Measurements from ENCODE around the gene MRPL12.

The MRPL12 gene

GRCh38 chr17:81656835-81657234 lies 46.3 kb upstream of the MRPL12 start:
- Histone ChIP-seq H4K91ac (ENCODE audit: low read length) (no peak overlapping the region), H3K14ac (ENCODE audit: low read length in 2 of 2) (no peak overlapping the region), H4K8ac (ENCODE audit: low read length) (no peak overlapping the region), H3K4me2 (ENCODE audit: low read length, poor library complexity, severe bottlenecking) (no peak overlapping the region), H3K79me1 (replicated peaks; ENCODE audit: low read length, poor library complexity, severe bottlenecking) (no peaks in the 10 kb centered on the region), H3K4me3 (ENCODE audit: insufficient read depth in 1 of 2, low read depth in 1 of 2, low read length in 2 of 2) (no peak overlapping the region), H3K9ac (ENCODE audit: low read length) (no peak overlapping the region), H3K4me1 (ENCODE audit: control insufficient read depth, insufficient read depth, low read depth, low read length) (peaks cover 10% of the 10 kb centered on the region), H3K27me3 (ENCODE audit: control insufficient read depth in 1 of 2, insufficient read depth in 1 of 2, low read length in 2 of 2) (no peaks in the 10 kb centered on the region), H3K27ac (ENCODE audit: low read length, poor library complexity, severe bottlenecking) (no peak overlapping the region), H3K23ac (ENCODE audit: low read length in 2 of 2) (no peak overlapping the region), H2BK15ac (ENCODE audit: low read depth, poor library complexity, severe bottlenecking) (no peak overlapping the region), H2BK120ac (ENCODE audit: low read depth, low read length) (no peak overlapping the region), H2AK5ac (ENCODE audit: low read length, severe bottlenecking) (no peak overlapping the region), H2BK12ac (ENCODE audit: low read length in 2 of 2) (no peak overlapping the region), H3K36me3 (ENCODE audit: control insufficient read depth in 1 of 2, insufficient read depth in 2 of 2, low read depth in 1 of 2, low read length in 2 of 2) (no peaks in the 10 kb centered on the region), H3K4ac (ENCODE audit: low read depth in 1 of 2, low read length in 2 of 2) (no peak overlapping the region), H2BK5ac (ENCODE audit: low read depth, low read length, poor library complexity, severe bottlenecking) (no peak overlapping the region), H2AFZ (ENCODE audit: low read depth, low read length) (no peak overlapping the region), H3K9me3 (ENCODE audit: control insufficient read depth, low read length) (no peaks in the 10 kb centered on the region), H3K18ac (ENCODE audit: low read depth in 1 of 2, low read length in 2 of 2) (no peak overlapping the region)
- WGBS: 68% methylated on average over 4 of the region's 4 CpGs
- DNase-seq: no peak

GRCh38 chr17:81659038-81659437 lies 44.1 kb upstream of the MRPL12 start:
- H3K9me3 ChIP-seq (ENCODE audit: control insufficient read depth, low read length): no peaks in the 10 kb centered on the region
- no peak overlapping the region for H2BK120ac ChIP-seq (ENCODE audit: low read depth, low read length)
- H3K23ac ChIP-seq (ENCODE audit: low read length in 2 of 2): no peak overlapping the region
- no peak overlapping the region for H2AFZ ChIP-seq (ENCODE audit: low read depth, low read length)
- no peak overlapping the region for H3K27ac ChIP-seq (ENCODE audit: low read length, poor library complexity, severe bottlenecking)
- no peak overlapping the region for H4K8ac ChIP-seq (ENCODE audit: low read length)
- H2BK5ac ChIP-seq (ENCODE audit: low read depth, low read length, poor library complexity, severe bottlenecking): no peak overlapping the region
- 94% methylated on average over 5 of the region's 5 CpGs for WGBS
- no peaks in the 10 kb centered on the region for H3K27me3 ChIP-seq (ENCODE audit: control insufficient read depth in 1 of 2, insufficient read depth in 1 of 2, low read length in 2 of 2)
- no peak overlapping the region for H3K18ac ChIP-seq (ENCODE audit: low read depth in 1 of 2, low read length in 2 of 2)
- H3K79me1 ChIP-seq (replicated peaks; ENCODE audit: low read length, poor library complexity, severe bottlenecking): no peaks in the 10 kb centered on the region
- H3K9ac ChIP-seq (ENCODE audit: low read length): no peak overlapping the region
- no peak overlapping the region for H2AK5ac ChIP-seq (ENCODE audit: low read length, severe bottlenecking)
- no peak overlapping the region for H3K14ac ChIP-seq (ENCODE audit: low read length in 2 of 2)
- H3K36me3 ChIP-seq (ENCODE audit: control insufficient read depth in 1 of 2, insufficient read depth in 2 of 2, low read depth in 1 of 2, low read length in 2 of 2): peaks cover 0 to 2% of the 10 kb centered on the region in 2 experiments
- H2BK15ac ChIP-seq (ENCODE audit: low read depth, poor library complexity, severe bottlenecking): no peak overlapping the region
- H3K4me3 ChIP-seq (ENCODE audit: insufficient read depth in 1 of 2, low read depth in 1 of 2, low read length in 2 of 2): no peak overlapping the region
- H3K4me2 ChIP-seq (ENCODE audit: low read length, poor library complexity, severe bottlenecking): no peak overlapping the region
- H3K4ac ChIP-seq (ENCODE audit: low read depth in 1 of 2, low read length in 2 of 2): no peak overlapping the region
- DNase-seq: no peak
- no peak overlapping the region for H2BK12ac ChIP-seq (ENCODE audit: low read length in 2 of 2)
- no peaks in the 10 kb centered on the region for H3K4me1 ChIP-seq (ENCODE audit: control insufficient read depth, insufficient read depth, low read depth, low read length)
- H4K91ac ChIP-seq (ENCODE audit: low read length): no peak overlapping the region

GRCh38 chr17:81660441-81660840 lies 42.7 kb upstream of the MRPL12 start:
- H2BK5ac ChIP-seq (ENCODE audit: low read depth, low read length, poor library complexity, severe bottlenecking): no peak overlapping the region
- 94% methylated on average over 8 of the region's 9 CpGs for WGBS

GRCh38 chr17:81662002-81662401 lies 41.2 kb upstream of the MRPL12 start:
- Histone ChIP-seq H3K18ac (ENCODE audit: low read depth in 1 of 2, low read length in 2 of 2) (no peak overlapping the region), H3K27ac (ENCODE audit: low read length, poor library complexity, severe bottlenecking) (no peak overlapping the region), H3K9ac (ENCODE audit: low read length) (no peak overlapping the region), H3K79me1 (replicated peaks; ENCODE audit: low read length, poor library complexity, severe bottlenecking) (peaks cover 12% of the 10 kb centered on the region), H3K4ac (ENCODE audit: low read depth in 1 of 2, low read length in 2 of 2) (no peak overlapping the region), H2BK12ac (ENCODE audit: low read length in 2 of 2) (no peak overlapping the region), H2BK5ac (ENCODE audit: low read depth, low read length, poor library complexity, severe bottlenecking) (no peak overlapping the region), H3K36me3 (ENCODE audit: control insufficient read depth in 1 of 2, insufficient read depth in 2 of 2, low read depth in 1 of 2, low read length in 2 of 2) (peaks cover 14% of the 10 kb centered on the region in 2 experiments), H3K14ac (ENCODE audit: low read length in 2 of 2) (no peak overlapping the region), H2BK15ac (ENCODE audit: low read depth, poor library complexity, severe bottlenecking) (no peak overlapping the region), H3K4me1 (ENCODE audit: control insufficient read depth, insufficient read depth, low read depth, low read length) (peaks cover 10% of the 10 kb centered on the region), H2BK120ac (ENCODE audit: low read depth, low read length) (no peak overlapping the region), H3K27me3 (ENCODE audit: control insufficient read depth in 1 of 2, insufficient read depth in 1 of 2, low read length in 2 of 2) (no peaks in the 10 kb centered on the region), H2AK5ac (ENCODE audit: low read length, severe bottlenecking) (no peak overlapping the region), H4K8ac (ENCODE audit: low read length) (no peak overlapping the region), H4K91ac (ENCODE audit: low read length) (no peak overlapping the region), H3K4me2 (ENCODE audit: low read length, poor library complexity, severe bottlenecking) (no peak overlapping the region), H3K23ac (ENCODE audit: low read length in 2 of 2) (no peak overlapping the region), H3K4me3 (ENCODE audit: insufficient read depth in 1 of 2, low read depth in 1 of 2, low read length in 2 of 2) (no peak overlapping the region), H3K9me3 (ENCODE audit: control insufficient read depth, low read length) (no peaks in the 10 kb centered on the region), H2AFZ (ENCODE audit: low read depth, low read length) (no peak overlapping the region)
- 87% methylated on average over 3 of the region's 4 CpGs for WGBS
- no peak for DNase-seq

More at GRCh38 chr17:81660441-81660840, 42.7 kb upstream of the MRPL12 start:
- H3K9ac ChIP-seq (ENCODE audit: low read length): no peak overlapping the region
- H2AFZ ChIP-seq (ENCODE audit: low read depth, low read length): no peak overlapping the region
- H3K4me1 ChIP-seq (ENCODE audit: control insufficient read depth, insufficient read depth, low read depth, low read length): peaks cover 5% of the 10 kb centered on the region
- no peaks in the 10 kb centered on the region for H3K9me3 ChIP-seq (ENCODE audit: control insufficient read depth, low read length)
- H3K14ac ChIP-seq (ENCODE audit: low read length in 2 of 2): no peak overlapping the region
- H4K91ac ChIP-seq (ENCODE audit: low read length): no peak overlapping the region
- no peak overlapping the region for H3K4me2 ChIP-seq (ENCODE audit: low read length, poor library complexity, severe bottlenecking)
- H3K4me3 ChIP-seq (ENCODE audit: insufficient read depth in 1 of 2, low read depth in 1 of 2, low read length in 2 of 2): no peak overlapping the region
- DNase-seq: no peak
- no peak overlapping the region for H2BK15ac ChIP-seq (ENCODE audit: low read depth, poor library complexity, severe bottlenecking)
- H3K23ac ChIP-seq (ENCODE audit: low read length in 2 of 2): no peak overlapping the region
- H3K27ac ChIP-seq (ENCODE audit: low read length, poor library complexity, severe bottlenecking): no peak overlapping the region
- H3K4ac ChIP-seq (ENCODE audit: low read depth in 1 of 2, low read length in 2 of 2): no peak overlapping the region
- H4K8ac ChIP-seq (ENCODE audit: low read length): no peak overlapping the region
- H3K27me3 ChIP-seq (ENCODE audit: control insufficient read depth in 1 of 2, insufficient read depth in 1 of 2, low read length in 2 of 2): no peaks in the 10 kb centered on the region
- no peak overlapping the region for H2BK120ac ChIP-seq (ENCODE audit: low read depth, low read length)
- H2AK5ac ChIP-seq (ENCODE audit: low read length, severe bottlenecking): no peak overlapping the region
- H3K79me1 ChIP-seq (replicated peaks; ENCODE audit: low read length, poor library complexity, severe bottlenecking): peaks cover 10% of the 10 kb centered on the region
- H3K18ac ChIP-seq (ENCODE audit: low read depth in 1 of 2, low read length in 2 of 2): no peak overlapping the region
- H2BK12ac ChIP-seq (ENCODE audit: low read length in 2 of 2): no peak overlapping the region
- H3K36me3 ChIP-seq (ENCODE audit: control insufficient read depth in 1 of 2, insufficient read depth in 2 of 2, low read depth in 1 of 2, low read length in 2 of 2): peaks cover 12 to 14% of the 10 kb centered on the region in 2 experiments
